DMS 273 (cell line): ENCODE data around the gene BRK1.
A peak's percentile ranks its signal among the peaks of the same experiment; 100 is the strongest.
"Not testable (repeated sequence)": the region's sequence is repeated elsewhere in the genome, so short reads cannot be mapped to it uniquely, and the experiment has no call there.

Experiments used
- DNase-seq: peaks from one replicate; lab custom pipeline; 2025; ENCODE audit not compliant: unreplicated experiment; lab: John Stamatoyannopoulos, UW

The BRK1 gene

GRCh38 chr3:10142707-10143560 lies 27.5 kb downstream of the BRK1 start:
- peak; percentile 53 for DNase-seq

DNA sequence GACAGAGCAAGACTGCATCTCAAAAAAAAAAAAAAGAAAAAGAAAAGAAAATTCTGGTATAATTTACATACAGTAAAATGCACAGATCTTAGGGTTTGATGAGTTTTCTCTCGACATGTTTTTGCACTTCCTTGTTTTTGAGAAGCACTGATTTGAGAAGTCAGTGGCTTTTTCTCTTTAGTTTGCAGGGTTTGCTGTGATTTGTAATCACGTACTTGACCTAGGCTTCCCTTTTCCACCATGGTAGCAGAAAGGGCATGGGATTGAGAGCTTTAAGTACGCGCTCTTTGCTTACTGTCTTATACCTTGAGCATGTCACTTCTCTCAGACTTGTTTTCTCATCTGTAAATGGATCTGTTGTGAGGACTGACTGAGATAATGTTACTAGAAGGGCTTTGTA lies 30.2 kb downstream of the BRK1 start:
- no peak for DNase-seq

DNA sequence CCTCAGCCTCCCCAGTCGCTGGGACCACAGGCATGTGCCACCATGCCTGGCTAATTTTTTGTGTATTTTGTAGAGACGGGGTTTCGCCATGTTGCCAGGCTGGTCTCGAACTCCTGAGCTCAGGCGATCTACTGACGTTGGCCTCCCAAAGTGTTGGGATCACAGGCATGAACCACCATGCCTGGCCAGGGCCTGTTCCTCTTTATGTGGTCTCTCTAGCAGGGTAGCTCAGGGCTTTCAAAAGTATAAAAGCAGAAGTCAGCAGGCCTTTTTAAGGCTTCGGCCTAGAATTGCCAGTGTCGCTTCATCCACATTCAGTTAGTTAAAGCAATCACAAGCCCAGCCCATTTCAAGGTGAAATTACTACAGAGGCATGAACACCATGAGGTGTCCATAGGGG lies 33.8 kb downstream of the BRK1 start:
- DNase-seq, result no peak

DNA sequence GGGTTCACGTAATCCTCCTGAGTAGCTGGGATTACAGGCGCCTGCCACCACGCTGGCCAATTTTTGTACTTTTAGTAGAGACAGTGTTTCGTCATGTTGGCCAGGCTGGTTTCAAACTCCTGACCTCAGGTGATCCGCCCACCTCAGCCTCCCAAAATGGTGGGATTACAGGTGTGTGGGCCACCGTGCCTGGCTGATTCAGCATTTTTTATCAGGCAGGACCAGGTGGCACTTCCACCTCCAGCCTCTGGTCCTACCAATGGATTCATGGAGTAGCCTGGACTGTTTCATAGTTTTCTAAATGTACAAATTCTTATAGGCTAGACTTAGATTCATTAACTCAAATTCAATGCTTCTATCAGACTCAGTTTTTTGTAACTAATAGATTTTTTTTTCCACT lies 35.5 kb downstream of the BRK1 start:
- DNase-seq, result no peak

- no peak for DNase-seq
Measured at GRCh38 chr3:10154335-10155122, 39.1 kb downstream of the BRK1 start.

- DNase-seq, result peak; percentile 52
Measured at GRCh38 chr3:10155123-10155472, 39.6 kb downstream of the BRK1 start.

GRCh38 chr3:10155658-10156057 lies 40.2 kb downstream of the BRK1 start:
- no peak for DNase-seq

GRCh38 chr3:10157031-10157430 lies 41.6 kb downstream of the BRK1 start:
- peak; percentile 9 for DNase-seq

GRCh38 chr3:10158555-10158954 lies 43.1 kb downstream of the BRK1 start:
- DNase-seq, result not testable (repeated sequence)

DNA sequence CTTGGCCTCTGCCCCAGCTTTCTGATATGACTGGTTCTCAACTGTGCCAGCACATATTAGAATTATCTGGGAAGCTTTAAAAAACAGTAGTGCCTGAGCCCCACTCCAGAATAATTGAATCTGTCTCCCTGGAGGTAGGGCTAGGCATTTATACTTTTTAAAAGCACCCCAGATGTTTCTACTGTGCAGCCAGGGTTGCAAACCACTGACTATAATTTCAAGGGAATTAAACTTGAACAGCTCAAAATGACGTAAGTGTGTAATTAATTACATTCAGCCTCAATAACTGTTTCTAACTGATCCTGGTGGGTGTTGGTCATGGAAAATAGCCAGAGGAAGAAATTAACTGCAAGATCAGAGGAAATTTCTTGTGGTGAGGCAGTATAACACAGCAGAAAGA lies 44.9 kb downstream of the BRK1 start:
- peak; percentile 31 for DNase-seq

GRCh38 chr3:10160925-10161324 lies 45.5 kb downstream of the BRK1 start:
- peak; percentile 31 for DNase-seq

DNA sequence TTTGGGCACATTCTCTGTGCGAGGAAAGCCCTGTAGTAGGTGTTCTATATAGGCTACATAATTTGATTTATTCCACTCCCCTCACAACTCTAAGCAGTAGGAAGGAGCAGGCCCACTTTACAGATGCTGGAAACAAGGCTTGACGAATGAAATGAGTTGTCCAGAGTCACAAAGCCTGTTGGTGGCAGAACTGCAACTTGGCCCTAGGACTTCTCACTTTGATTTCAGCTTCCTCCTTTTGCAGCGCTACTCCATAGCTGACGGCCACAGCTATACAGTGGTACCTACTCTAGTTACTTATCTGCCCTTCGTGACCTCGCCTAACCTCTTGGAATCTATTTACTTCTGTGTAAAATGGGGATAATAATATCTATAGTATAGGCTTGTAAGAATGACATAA lies 46.7 kb downstream of the BRK1 start:
- DNase-seq, result no peak

DNA sequence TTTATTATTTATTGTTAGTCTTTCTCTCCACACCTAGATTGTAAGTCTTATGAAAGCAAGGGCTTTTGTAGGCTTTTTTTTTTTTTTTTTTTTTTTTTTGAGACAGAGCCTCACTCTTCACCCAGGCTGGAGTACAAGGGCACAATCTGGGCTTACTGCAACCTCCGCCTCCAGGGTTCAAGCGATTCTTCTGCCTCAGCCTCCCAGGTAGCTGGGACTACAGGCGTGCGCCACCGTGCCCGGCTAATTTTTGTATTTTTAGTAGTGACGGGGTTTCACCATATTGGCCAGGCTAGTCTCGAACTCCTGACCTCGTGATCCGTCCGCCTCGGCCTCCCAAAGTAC lies 48.7 kb downstream of the BRK1 start:
- DNase-seq, result not testable (repeated sequence)

- DNase-seq, result peak; percentile 70
Measured at GRCh38 chr3:10164546-10165393, 49.3 kb downstream of the BRK1 start, which contains the start of gene IRAK2. Gene IRAK2, plus strand, starts transcription at chr3:10164919. Its CDS starts 36 bp downstream, at chr3:10164955.

- DNase-seq, result no peak
Measured at GRCh38 chr3:10166213-10166604, 50.7 kb downstream of the BRK1 start.

DNA sequence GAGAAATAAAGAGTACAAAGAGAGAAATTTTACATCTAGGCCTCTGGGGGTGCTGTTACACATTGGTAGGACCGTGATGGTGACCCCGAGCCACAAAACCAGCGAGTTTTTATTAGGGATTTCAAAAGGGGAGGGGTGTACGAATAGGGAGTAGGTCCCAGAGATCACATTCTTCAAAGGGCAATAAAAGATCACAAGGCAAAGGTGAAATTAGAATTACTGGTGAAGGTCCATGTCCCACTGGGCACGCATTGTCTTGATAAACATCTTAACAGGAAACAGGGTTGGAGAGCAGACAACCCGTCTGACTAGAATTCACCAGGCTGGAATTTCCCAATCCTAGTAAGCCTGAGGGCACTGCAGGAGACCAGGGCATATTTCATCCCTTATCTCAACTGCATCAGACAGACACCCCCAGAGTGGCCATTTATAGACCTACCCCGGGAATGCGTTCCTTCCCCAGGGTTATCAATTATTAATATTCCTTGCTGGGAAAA lies 53.6 kb downstream of the BRK1 start:
- no peak for DNase-seq

DNA sequence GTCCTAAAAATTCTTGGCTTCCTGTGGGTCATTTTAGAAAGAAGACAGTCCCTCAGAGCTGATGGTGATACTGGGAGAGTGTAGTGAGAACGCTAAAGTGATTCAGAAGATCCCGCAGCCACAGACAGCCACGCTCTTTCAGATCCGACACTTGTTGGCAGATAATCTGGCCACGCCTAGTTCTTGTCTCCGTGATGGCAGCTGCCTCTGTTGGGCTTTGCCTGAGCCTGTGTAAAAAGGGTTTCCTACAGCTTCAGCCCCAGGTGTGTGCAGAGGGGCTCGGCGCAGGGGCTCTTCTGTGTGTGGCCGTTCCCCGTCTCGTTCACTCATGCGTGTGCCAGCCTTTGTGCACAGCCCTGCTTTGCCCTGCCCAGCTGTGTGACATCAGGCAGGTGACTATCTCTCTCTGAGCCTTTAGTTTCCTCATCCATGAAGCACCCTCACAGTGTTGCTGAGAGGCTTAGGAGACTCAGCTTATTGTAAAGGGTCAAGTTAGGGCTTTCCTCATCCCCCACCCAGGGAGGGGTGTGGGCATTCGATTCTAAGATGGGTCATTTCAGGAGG lies 55.5 kb downstream of the BRK1 start:
- no peak for DNase-seq

GRCh38 chr3:10173095-10173925 lies 57.8 kb downstream of the BRK1 start:
- DNase-seq, result no peak

GRCh38 chr3:10173926-10174435 lies 58.5 kb downstream of the BRK1 start:
- no peak for DNase-seq

DNA sequence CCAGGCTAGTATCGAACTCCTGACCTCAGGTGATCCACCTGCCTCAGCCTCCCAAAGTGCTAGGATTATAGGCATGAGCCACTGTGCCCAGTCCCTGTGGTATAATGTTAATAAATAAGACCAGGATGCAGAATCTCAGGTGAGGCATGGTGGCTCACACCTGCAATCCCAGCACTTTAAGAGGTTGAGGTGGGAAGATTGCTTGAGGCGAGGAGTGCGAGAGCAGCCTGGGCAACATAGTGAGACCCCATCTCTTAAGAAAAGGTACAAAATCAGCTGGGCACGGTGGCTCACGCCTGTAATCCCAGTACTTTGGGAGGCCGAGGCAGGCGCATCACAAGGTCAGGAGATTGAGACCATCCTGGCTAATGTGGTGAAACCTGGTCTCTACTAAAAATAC lies 59.9 kb downstream of the BRK1 start:
- not testable (repeated sequence) for DNase-seq
